EL (cell line): ENCODE results near the gene LCP1.
"Not testable (repeated sequence)": the region's sequence is repeated elsewhere in the genome, so short reads cannot be mapped to it uniquely, and the experiment has no call there.

Experiments
- DNase-seq: peaks from one replicate; pipeline ENCODE4 v3.0.0-alpha.2; 2016

The LCP1 gene

GRCh38 chr13:46181840-46182490, at the start of gene LCP1:
Gene LCP1 (minus strand): TSS chr13:46182177. CDS start chr13:46159662, 22,515 bp downstream.
- no peak for DNase-seq

- no peak for DNase-seq
These were observed 47.3 kb upstream of the LCP1 start for GRCh38 chr13:46229251-46229650.

GRCh38 chr13:46220234-46220633, 38.3 kb upstream of the LCP1 start:
- DNase-seq: not testable (repeated sequence)

- DNase-seq: not testable (repeated sequence)
These were observed 32.8 kb upstream of the LCP1 start for GRCh38 chr13:46214741-46215140.

- DNase-seq: no peak
These were observed 31.3 kb upstream of the LCP1 start for GRCh38 chr13:46213242-46213641.

- DNase-seq: peak; percentile 48
These were observed 29.7 kb upstream of the LCP1 start, which contains the start of gene LRRC63 for GRCh38 chr13:46211483-46212351. Gene LRRC63 (plus strand): TSS chr13:46211928. CDS start chr13:46213035, 1,107 bp downstream.

GRCh38 chr13:46211116-46211482, 29.1 kb upstream of the LCP1 start:
- peak; percentile 1 for DNase-seq

- no peak for DNase-seq
These were observed 28.5 kb upstream of the LCP1 start for GRCh38 chr13:46210362-46211083.

- DNase-seq: no peak
These were observed 25.9 kb upstream of the LCP1 start for GRCh38 chr13:46207828-46208227.

GRCh38 chr13:46206143-46206542, 24.2 kb upstream of the LCP1 start:
- no peak for DNase-seq

- no peak for DNase-seq
These were observed 21.0 kb upstream of the LCP1 start for GRCh38 chr13:46202966-46203365.

- no peak for DNase-seq
These were observed 20.3 kb upstream of the LCP1 start for GRCh38 chr13:46202188-46202795.

- DNase-seq: no peak
These were observed 16.8 kb upstream of the LCP1 start for GRCh38 chr13:46198696-46199193.

- no peak for DNase-seq
These were observed 15.5 kb upstream of the LCP1 start for GRCh38 chr13:46197299-46198048.

GRCh38 chr13:46195016-46195415, 13.0 kb upstream of the LCP1 start:
- no peak for DNase-seq

- no peak for DNase-seq
These were observed 10.4 kb upstream of the LCP1 start for GRCh38 chr13:46192412-46192811.

GRCh38 chr13:46185634-46186033, 3.7 kb upstream of the LCP1 start:
- no peak for DNase-seq

GRCh38 chr13:46184277-46184699, 2.3 kb upstream of the LCP1 start:
- peak; percentile 19 for DNase-seq

GRCh38 chr13:46183018-46183946, 1.3 kb upstream of the LCP1 start:
- no peak for DNase-seq

- DNase-seq: no peak
These were observed 507 bp upstream of the LCP1 start for GRCh38 chr13:46182491-46182877.

- DNase-seq: no peak
These were observed 569 bp downstream of the LCP1 start for GRCh38 chr13:46181377-46181839.
